Suppressor macrophage treated with lipopolysaccharide for 4 hours (primary cell): ENCODE measurements around the gene TMEM154.

Experiments
- DNase-seq: peaks from one replicate; pipeline ENCODE4 v3.0.0-alpha.2; 2020

The TMEM154 gene

GRCh38 chr4:152693871-152694270 is 14.1 kb upstream of the TMEM154 start:
- DNase-seq, result no peak

- no peak for DNase-seq
Observed at GRCh38 chr4:152691761-152692160, 12.0 kb upstream of the TMEM154 start.

- DNase-seq, result no peak
Observed at GRCh38 chr4:152690706-152691651, 11.2 kb upstream of the TMEM154 start.

- DNase-seq, result no peak
Observed at GRCh38 chr4:152689615-152690501, 10.1 kb upstream of the TMEM154 start.

GRCh38 chr4:152687974-152688599 is 8.3 kb upstream of the TMEM154 start:
- no peak for DNase-seq

- DNase-seq, result no peak
Observed at GRCh38 chr4:152686452-152687013, 6.7 kb upstream of the TMEM154 start.

- no peak for DNase-seq
Observed at GRCh38 chr4:152684587-152684986, 4.8 kb upstream of the TMEM154 start.

GRCh38 chr4:152684007-152684406 is 4.2 kb upstream of the TMEM154 start:
- DNase-seq, result no peak

- DNase-seq, result no peak
Observed at GRCh38 chr4:152682143-152682941, 2.5 kb upstream of the TMEM154 start.

GRCh38 chr4:152680988-152681603 is 1.3 kb upstream of the TMEM154 start:
- no peak for DNase-seq

- no peak for DNase-seq
Observed at GRCh38 chr4:152678841-152679240, 956 bp downstream of the TMEM154 start.

- DNase-seq, result no peak
Observed at GRCh38 chr4:152677117-152677516, 2.7 kb downstream of the TMEM154 start.

GRCh38 chr4:152676052-152676854 is 3.5 kb downstream of the TMEM154 start:
- no peak for DNase-seq

GRCh38 chr4:152674359-152674758 is 5.4 kb downstream of the TMEM154 start:
- no peak for DNase-seq

- no peak for DNase-seq
Observed at GRCh38 chr4:152673489-152673888, 6.3 kb downstream of the TMEM154 start.

GRCh38 chr4:152672206-152673092 is 7.3 kb downstream of the TMEM154 start:
- DNase-seq, result no peak

GRCh38 chr4:152668338-152668964 is 11.3 kb downstream of the TMEM154 start:
- DNase-seq, result no peak

- DNase-seq, result no peak
Observed at GRCh38 chr4:152667781-152668180, 12.0 kb downstream of the TMEM154 start.

- DNase-seq, result no peak
Observed at GRCh38 chr4:152666946-152667345, 12.9 kb downstream of the TMEM154 start.
